LNCAP (cell line): Measurements from ENCODE around the gene MINPP1.

ENCODE experiments used
- CTCF ChIP-seq: fragments of 450-650 bp; IDR thresholded peaks from 2 replicates; pipeline ENCODE4 v1.5.1; 2017; ENCODE audit warnings: mild to moderate bottlenecking

Gene MINPP1

DNA sequence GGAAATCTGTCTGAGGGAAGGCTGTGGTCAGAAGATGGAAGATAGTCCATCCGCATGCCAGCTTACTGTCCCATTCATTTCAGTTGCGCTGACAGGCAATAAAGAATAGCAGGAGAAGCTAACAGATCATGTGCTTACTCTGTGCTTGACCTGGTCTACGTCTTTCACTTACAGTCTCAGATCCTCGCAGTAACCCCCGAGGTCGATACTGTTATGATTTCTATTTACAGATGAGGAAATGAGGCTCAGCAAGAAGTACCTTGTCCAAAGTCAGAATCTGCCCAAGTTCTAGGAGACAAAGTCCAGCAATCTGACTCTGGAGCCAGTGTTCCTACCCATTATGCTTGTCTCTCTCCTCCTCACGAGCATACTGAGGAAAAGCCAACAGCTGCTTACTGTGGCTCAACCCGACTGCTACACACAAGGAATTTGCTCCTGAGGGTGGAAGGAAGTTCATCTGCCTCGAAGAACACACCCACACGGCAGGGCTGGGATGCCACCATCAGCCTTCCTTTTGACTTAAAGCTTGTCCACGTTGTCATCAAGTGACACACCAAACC lies 74.2 kb downstream of the MINPP1 start:
- TF ChIP-seq CTCF: no peak

GRCh38 chr10:87579563-87579962 lies 74.9 kb downstream of the MINPP1 start:
- no peak for TF ChIP-seq CTCF

DNA sequence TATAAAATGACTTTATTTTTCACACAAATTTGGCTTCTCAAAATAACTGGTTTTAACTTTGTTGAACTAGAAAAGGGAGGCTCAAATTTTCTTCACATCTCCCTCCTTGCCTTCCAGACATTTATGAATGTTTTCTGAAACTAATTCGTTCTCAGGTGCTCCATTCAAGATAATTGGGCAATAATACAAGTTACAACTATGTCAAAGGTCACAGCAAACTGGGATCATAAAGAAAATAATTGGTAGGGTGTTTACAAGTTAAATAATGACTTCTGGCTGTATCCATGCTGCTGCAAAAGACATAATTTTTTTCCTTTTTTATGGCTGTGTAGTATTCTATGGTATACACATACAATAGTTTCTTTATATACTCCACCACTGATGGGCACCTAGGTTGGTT lies 75.3 kb downstream of the MINPP1 start:
- TF ChIP-seq CTCF: no peak

DNA sequence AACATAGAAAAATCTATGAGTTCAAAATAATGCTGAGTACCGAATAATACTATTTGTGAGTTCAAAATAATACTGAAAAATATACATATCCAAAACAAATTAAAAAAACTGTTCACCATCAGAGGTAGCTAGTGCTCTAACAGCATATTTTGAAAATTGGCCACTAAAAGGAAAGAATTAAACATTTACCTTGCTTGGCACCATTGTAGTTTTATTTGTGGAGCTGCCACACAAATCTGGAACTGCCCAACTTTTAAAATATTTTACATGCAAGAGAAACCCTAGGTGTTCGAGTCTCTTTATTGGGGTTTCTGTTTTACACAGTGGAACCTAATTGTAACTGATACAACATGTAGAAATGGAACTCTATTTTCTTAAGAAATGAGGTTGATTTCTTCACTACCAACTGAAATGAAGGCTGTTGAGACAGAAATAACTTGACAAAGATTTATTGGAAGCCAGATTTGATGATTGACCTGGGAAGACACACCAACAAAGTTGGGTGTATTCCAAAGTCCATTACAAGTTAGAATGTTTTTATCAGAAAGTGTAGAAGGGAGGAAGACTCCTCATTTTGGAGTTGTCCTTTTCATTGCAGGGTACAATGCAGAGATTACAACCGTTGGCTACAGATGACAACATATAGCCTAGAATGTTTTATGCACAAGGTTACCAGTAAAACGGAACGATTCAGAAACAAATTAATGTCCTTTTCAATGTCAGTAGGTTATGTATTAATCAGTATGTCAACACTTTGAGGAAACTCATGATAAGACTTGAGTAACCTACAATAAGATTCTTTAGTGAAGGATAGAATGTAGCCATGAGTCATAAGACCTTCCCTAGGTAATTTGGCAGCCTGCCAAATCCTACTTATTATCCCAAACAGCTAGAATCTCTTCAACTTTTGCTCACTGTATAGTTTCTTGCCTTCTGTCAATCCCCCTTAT lies 81.1 kb downstream of the MINPP1 start:
- TF ChIP-seq CTCF: no peak

DNA sequence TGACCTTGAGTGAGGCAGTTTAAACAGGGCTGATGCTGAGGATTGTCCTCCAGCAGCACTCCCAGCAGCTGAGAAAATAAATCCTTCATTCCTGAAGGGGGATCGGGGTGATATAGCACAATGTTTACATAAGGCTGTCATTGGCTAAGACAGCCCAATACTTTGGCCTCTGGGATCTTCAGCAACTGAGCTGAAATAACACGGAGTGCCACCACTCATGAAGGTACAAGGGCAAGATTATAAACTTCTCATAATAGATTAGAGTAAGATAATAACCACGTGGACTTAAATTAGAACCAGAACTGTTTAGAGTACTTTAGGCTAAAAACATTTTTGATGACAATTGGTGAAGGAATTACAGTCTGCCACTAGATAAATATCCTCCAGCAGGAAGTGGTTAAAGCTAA lies 85.0 kb downstream of the MINPP1 start:
- no peak for TF ChIP-seq CTCF

- TF ChIP-seq CTCF: no peak
Measured at GRCh38 chr10:87590705-87591588, 86.3 kb downstream of the MINPP1 start.

DNA sequence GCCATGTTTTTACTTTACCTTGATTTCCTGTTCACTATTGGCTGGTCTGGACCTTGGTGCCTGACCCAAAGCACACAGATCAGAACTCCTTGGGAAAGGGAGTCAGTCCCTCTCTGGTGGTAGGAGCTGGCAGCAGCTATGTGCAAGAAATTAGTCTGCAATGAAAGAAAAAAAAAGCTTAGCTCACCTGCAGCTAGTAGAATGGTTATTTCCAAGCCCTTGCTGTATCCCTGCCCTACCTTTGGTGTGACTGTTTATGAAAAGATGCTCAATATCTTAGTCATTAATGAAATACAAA lies 86.8 kb downstream of the MINPP1 start:
- no peak for TF ChIP-seq CTCF
